ENCODE data around the gene CTNNBL1.

DNA sequence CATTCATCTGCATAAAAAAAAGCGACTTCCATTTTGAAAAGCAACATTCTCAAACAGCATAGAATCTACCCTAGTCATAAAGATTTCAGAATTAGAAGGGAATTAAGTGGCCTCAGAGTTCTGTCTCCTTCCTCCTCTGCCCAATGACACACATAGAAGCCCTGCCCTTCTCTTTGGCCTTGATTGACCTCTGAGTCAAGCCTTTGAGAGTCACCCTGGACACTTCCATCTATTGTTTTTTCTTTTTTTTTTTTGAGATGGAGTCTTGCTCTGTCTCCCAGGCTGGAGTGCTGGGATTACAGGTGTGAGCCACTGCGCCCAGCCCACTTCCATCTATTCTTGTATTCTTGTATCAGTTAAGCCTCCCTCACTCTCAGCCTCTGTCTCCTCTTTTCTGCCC, 44.8 kb upstream of the CTNNBL1 start:
- no peak for TF ChIP-seq GATA3 (IDR thresholded peaks at IDR 0.05; ENCODE audit: low read depth, low read length)
- TF ChIP-seq GATA2 (IDR thresholded peaks at IDR 0.05; ENCODE audit: low read depth, low read length) = no peak
